HepG2 (cell line): ENCODE data around the gene H2AZ1. TPM values are rescaled to one million over a fixed set of nuclear protein-coding genes. Genes with fewer than 3 reads are reported as not detected.

ENCODE experiments used
- FOXC1 ChIP-seq: sonication (generic); formaldehyde crosslinking; IDR thresholded peaks from 2 replicates; pipeline ENCODE4 v1.8.0; 2022; ENCODE audit warnings: mild to moderate bottlenecking, missing genetic modification reagents, borderline replicate concordance
- FOXO1 ChIP-seq: sonication (generic); formaldehyde crosslinking; IDR thresholded peaks from 2 replicates; pipeline ENCODE4 v1.4.0; 2020; ENCODE audit warnings: missing genetic modification reagents
- MEF2D ChIP-seq: sonication (generic); formaldehyde crosslinking; IDR thresholded peaks from 2 replicates; pipeline ENCODE4 v1.5.1; 2020; ENCODE audit warnings: mild to moderate bottlenecking, missing genetic modification reagents
- MXD3 ChIP-seq: IDR thresholded peaks from 2 replicates; pipeline ENCODE4 v1.6.1; 2016; ENCODE audit warnings: mild to moderate bottlenecking, missing biosample characterization, missing genetic modification reagents
- NCOA2 ChIP-seq: sonication (generic); formaldehyde crosslinking; IDR thresholded peaks from 2 replicates; pipeline ENCODE4 v1.8.0; 2022; ENCODE audit warnings: inconsistent platforms
- NFYB ChIP-seq: sonication (generic); formaldehyde crosslinking; IDR thresholded peaks from 2 replicates; pipeline ENCODE4 v1.4.0; 2020; ENCODE audit warnings: missing genetic modification reagents
- NR0B2 ChIP-seq: sonication (generic); formaldehyde crosslinking; IDR thresholded peaks from 2 replicates; pipeline ENCODE4 v1.4.0; 2020; ENCODE audit warnings: mild to moderate bottlenecking, missing genetic modification reagents
- REST ChIP-seq, 2 experiments: IDR thresholded peaks; 2 replicates each; pipeline ENCODE4 v1.6.1; 2011 to 2012; ENCODE audit warnings: low read length in 2 of 2, borderline replicate concordance in 1 of 2, low read depth in 1 of 2, mild to moderate bottlenecking in 1 of 2, moderate library complexity in 1 of 2
- ZNF121 ChIP-seq: sonication (generic); formaldehyde crosslinking; IDR thresholded peaks from 2 replicates; pipeline ENCODE4 v1.5.0; 2020; ENCODE audit warnings: mild to moderate bottlenecking, missing genetic modification reagents
- ZNF317 ChIP-seq: sonication (generic); formaldehyde crosslinking; IDR thresholded peaks from 2 replicates; pipeline ENCODE4 v1.5.0; 2020; ENCODE audit warnings: mild to moderate bottlenecking, missing genetic modification reagents
- ZNF383 ChIP-seq: sonication (generic); formaldehyde crosslinking; IDR thresholded peaks from 2 replicates; pipeline ENCODE4 v1.4.0; 2020; ENCODE audit warnings: missing genetic modification reagents, mild to moderate bottlenecking, borderline replicate concordance
- ZNF484 ChIP-seq: sonication (generic); formaldehyde crosslinking; IDR thresholded peaks from 2 replicates; pipeline ENCODE4 v1.5.1; 2020; ENCODE audit warnings: mild to moderate bottlenecking, low read depth, missing genetic modification reagents, borderline replicate concordance
- polyA plus RNA-seq, 8 experiments: library from polyadenylated mRNA; depleted of rRNA in 3 of 8; stranded (reverse) in 7 of 8; unstranded in 1 of 8; fragments of >200 nt; fragmentation: Illumina TruSeq in 4 of 8; extraction: Trizol in 4 of 8; gene quantifications; 2 replicates each; pipeline versions ENCODE4 v1.2.1 to v1.2.3, GENCODE V29; 2011 to 2016; ENCODE audit warnings: low read depth in 4 of 8, missing spikeins in 1 of 8, mixed read lengths in 1 of 8; ENCODE audit not compliant: insufficient read depth in 1 of 8
- total RNA-seq, 5 experiments: library from RNA; depleted of rRNA; stranded (reverse); fragments of >200 nt; fragmentation: Illumina TruSeq; extraction: Trizol; gene quantifications; 2 replicates each; pipeline ENCODE4 v1.2.3, GENCODE V29; 2016; ENCODE audit warnings: low read depth in 1 of 5
- TF ChIP-seq, protein P1 (sequence below): sonication (generic); formaldehyde crosslinking; IDR thresholded peaks from 2 replicates; pipeline ENCODE4 v1.4.0; 2020; ENCODE audit warnings: missing genetic modification reagents
- TF ChIP-seq, protein P2 (sequence below): sonication (generic); formaldehyde crosslinking; IDR thresholded peaks from 2 replicates; pipeline ENCODE4 v1.4.0; 2020; ENCODE audit warnings: missing genetic modification reagents, borderline replicate concordance

H2AZ1 gene
- total and polyA plus RNA-seq, 2 of the 13 experiments (the other 11 are each of a cell fraction or from before 2014, with no cell fraction given) = 301 to 574 TPM

- TF ChIP-seq REST (IDR thresholded peaks at IDR 0.05; ENCODE audit: borderline replicate concordance in 1 of 2, low read depth in 1 of 2, low read length in 2 of 2) (no peak), NCOA2 (CRISPR knock-in tag) (no peak), ZNF121 (CRISPR knock-in tag) (peak; percentile 72; the same call in 1 of the 2 replicates), FOXO1 (no peak), NFYB (CRISPR knock-in tag) (no peak; the same call in 1 of the 2 replicates), ZNF383 (CRISPR knock-in tag) (no peak), ZNF317 (CRISPR knock-in tag) (0 out of 2 replicates have a peak, but pooled peaks have one; percentile 16), ZNF484 (no peak), FOXC1 (CRISPR knock-in tag) (no peak), MEF2D (CRISPR knock-in tag) (peak; percentile 61; the same call in 1 of the 2 replicates), MXD3 (CRISPR knock-in tag) (no peak), NR0B2 (CRISPR knock-in tag) (no peak)
- TF ChIP-seq, protein P1, sequence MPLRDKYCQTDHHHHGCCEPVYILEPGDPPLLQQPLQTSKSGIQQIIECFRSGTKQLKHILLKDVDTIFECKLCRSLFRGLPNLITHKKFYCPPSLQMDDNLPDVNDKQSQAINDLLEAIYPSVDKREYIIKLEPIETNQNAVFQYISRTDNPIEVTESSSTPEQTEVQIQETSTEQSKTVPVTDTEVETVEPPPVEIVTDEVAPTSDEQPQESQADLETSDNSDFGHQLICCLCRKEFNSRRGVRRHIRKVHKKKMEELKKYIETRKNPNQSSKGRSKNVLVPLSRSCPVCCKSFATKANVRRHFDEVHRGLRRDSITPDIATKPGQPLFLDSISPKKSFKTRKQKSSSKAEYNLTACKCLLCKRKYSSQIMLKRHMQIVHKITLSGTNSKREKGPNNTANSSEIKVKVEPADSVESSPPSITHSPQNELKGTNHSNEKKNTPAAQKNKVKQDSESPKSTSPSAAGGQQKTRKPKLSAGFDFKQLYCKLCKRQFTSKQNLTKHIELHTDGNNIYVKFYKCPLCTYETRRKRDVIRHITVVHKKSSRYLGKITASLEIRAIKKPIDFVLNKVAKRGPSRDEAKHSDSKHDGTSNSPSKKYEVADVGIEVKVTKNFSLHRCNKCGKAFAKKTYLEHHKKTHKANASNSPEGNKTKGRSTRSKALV = no peak
- TF ChIP-seq, protein P2, sequence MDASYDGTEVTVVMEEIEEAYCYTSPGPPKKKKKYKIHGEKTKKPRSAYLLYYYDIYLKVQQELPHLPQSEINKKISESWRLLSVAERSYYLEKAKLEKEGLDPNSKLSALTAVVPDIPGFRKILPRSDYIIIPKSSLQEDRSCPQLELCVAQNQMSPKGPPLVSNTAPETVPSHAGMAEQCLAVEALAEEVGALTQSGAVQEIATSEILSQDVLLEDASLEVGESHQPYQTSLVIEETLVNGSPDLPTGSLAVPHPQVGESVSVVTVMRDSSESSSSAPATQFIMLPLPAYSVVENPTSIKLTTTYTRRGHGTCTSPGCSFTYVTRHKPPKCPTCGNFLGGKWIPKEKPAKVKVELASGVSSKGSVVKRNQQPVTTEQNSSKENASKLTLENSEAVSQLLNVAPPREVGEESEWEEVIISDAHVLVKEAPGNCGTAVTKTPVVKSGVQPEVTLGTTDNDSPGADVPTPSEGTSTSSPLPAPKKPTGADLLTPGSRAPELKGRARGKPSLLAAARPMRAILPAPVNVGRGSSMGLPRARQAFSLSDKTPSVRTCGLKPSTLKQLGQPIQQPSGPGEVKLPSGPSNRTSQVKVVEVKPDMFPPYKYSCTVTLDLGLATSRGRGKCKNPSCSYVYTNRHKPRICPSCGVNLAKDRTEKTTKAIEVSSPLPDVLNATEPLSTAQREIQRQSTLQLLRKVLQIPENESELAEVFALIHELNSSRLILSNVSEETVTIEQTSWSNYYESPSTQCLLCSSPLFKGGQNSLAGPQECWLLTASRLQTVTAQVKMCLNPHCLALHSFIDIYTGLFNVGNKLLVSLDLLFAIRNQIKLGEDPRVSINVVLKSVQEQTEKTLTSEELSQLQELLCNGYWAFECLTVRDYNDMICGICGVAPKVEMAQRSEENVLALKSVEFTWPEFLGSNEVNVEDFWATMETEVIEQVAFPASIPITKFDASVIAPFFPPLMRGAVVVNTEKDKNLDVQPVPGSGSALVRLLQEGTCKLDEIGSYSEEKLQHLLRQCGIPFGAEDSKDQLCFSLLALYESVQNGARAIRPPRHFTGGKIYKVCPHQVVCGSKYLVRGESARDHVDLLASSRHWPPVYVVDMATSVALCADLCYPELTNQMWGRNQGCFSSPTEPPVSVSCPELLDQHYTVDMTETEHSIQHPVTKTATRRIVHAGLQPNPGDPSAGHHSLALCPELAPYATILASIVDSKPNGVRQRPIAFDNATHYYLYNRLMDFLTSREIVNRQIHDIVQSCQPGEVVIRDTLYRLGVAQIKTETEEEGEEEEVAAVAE = no peak
These were observed 3.5 kb downstream of the H2AZ1 start, which contains the start of gene DNAJB14 (continued) for GRCh38 chr4:99946356-99947189.
